ENCODE data around the gene HDAC3. TPM values are rescaled to one million over a fixed set of nuclear protein-coding genes. Genes with fewer than 3 reads are reported as not detected.
"Not testable (repeated sequence)": the region's sequence is repeated elsewhere in the genome, so short reads cannot be mapped to it uniquely, and the experiment has no call there.

The HDAC3 gene
- total RNA-seq, 1 experiment from 2014 or later, result 91.9 TPM

GRCh38 chr5:141611289-141611688 is 25.4 kb downstream of the HDAC3 start:
- no peak for TF ChIP-seq YY1 (IDR thresholded peaks at IDR 0.05; ENCODE audit: extremely low read depth, insufficient replicate concordance, low read depth, low read length)
- TF ChIP-seq, protein P1, sequence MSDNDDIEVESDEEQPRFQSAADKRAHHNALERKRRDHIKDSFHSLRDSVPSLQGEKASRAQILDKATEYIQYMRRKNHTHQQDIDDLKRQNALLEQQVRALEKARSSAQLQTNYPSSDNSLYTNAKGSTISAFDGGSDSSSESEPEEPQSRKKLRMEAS (IDR thresholded peaks at IDR 0.05), result no peak
- TF ChIP-seq ZFX (IDR thresholded peaks at IDR 0.05), result no peak
- no peak for TF ChIP-seq CBX3 (IDR thresholded peaks at IDR 0.05; ENCODE audit: low read depth)
- TF ChIP-seq SIN3A (IDR thresholded peaks at IDR 0.05; ENCODE audit: low read depth), result no peak
- TF ChIP-seq, protein P2, sequence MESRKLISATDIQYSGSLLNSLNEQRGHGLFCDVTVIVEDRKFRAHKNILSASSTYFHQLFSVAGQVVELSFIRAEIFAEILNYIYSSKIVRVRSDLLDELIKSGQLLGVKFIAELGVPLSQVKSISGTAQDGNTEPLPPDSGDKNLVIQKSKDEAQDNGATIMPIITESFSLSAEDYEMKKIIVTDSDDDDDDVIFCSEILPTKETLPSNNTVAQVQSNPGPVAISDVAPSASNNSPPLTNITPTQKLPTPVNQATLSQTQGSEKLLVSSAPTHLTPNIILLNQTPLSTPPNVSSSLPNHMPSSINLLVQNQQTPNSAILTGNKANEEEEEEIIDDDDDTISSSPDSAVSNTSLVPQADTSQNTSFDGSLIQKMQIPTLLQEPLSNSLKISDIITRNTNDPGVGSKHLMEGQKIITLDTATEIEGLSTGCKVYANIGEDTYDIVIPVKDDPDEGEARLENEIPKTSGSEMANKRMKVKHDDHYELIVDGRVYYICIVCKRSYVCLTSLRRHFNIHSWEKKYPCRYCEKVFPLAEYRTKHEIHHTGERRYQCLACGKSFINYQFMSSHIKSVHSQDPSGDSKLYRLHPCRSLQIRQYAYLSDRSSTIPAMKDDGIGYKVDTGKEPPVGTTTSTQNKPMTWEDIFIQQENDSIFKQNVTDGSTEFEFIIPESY (IDR thresholded peaks at IDR 0.05; ENCODE audit: extremely low read depth, insufficient replicate concordance, low read length), result no peak
- TF ChIP-seq REST (IDR thresholded peaks at IDR 0.05; ENCODE audit: low read depth), result no peak
- TF ChIP-seq, protein P3, sequence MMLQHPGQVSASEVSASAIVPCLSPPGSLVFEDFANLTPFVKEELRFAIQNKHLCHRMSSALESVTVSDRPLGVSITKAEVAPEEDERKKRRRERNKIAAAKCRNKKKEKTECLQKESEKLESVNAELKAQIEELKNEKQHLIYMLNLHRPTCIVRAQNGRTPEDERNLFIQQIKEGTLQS (IDR thresholded peaks at IDR 0.05), result no peak
- TF ChIP-seq SRF (IDR thresholded peaks at IDR 0.05; ENCODE audit: low read depth), result no peak
- no peak for TF ChIP-seq FOSL1 (IDR thresholded peaks at IDR 0.05; ENCODE audit: low read depth)
- no peak for TF ChIP-seq SP1 (IDR thresholded peaks at IDR 0.05; ENCODE audit: low read depth)
- intact Hi-C loops (cut with micrococcal nuclease), result no loop called here
- Histone ChIP-seq H3K27ac (ENCODE audit: low read depth, low read length) (no peak overlapping the region), H3K9me2 (ENCODE audit: insufficient read depth) (no peaks in the 10 kb centered on the region), H3K79me2 (ENCODE audit: insufficient read depth, low read length) (peaks cover 97% of the 10 kb centered on the region), H3K4me1 (ENCODE audit: control insufficient read depth in 1 of 2, insufficient read depth in 2 of 2, low read length in 2 of 2) (peaks cover 0 to under 1% of the 10 kb centered on the region in 2 experiments; a peak in 1 of 4 replicates), H3K36me3 (ENCODE audit: control insufficient read depth in 1 of 2, insufficient read depth in 2 of 2, low read length in 2 of 2) (peaks cover 0 to under 1% of the 10 kb centered on the region in 2 experiments; a peak in 1 of 4 replicates), H3K9me3 (ENCODE audit: control insufficient read depth in 1 of 2, insufficient read depth in 1 of 2, low read depth in 1 of 2, low read length in 2 of 2) (no peaks in the 10 kb centered on the region), H3K4me2 (ENCODE audit: low read length) (no peak overlapping the region), H3K4me3 (replicated peaks in 1 of 2; ENCODE audit: low read depth in 1 of 2, low read length in 2 of 2) (no peak overlapping the region), H3K9ac (ENCODE audit: low read length) (no peak overlapping the region), H4K20me1 (ENCODE audit: insufficient read depth) (peaks cover 10% of the 10 kb centered on the region; the same call in 1 of the 2 replicates), H2AFZ (ENCODE audit: low read depth, low read length, poor library complexity, severe bottlenecking) (no peak overlapping the region), H3K27me3 (ENCODE audit: insufficient read depth, low read length) (no peaks in the 10 kb centered on the region)
- no peak for ATAC-seq
- no TSS peak for BruUV-seq (replicated peaks)
- CTCF ChIA-PET, result interaction anchor here (1.3 kb wide), 1 partner anchor 19 kb away, joined by 4 read pairs; no protein-coding TSS in a partner anchor
- POLR2A ChIA-PET, result no interaction called here
- no peak for DNase-seq (ENCODE audit: low read depth, low spot score)
- RAD21 ChIA-PET (ENCODE audit: low non-redundant PET in 1 of 2, low total read pairs in 2 of 2, uncharacterized antibody in 2 of 2, unreplicated experiment in 2 of 2), result no interaction called here

- H3K27me3 ChIP-seq (ENCODE audit: insufficient read depth, low read length); H3K9ac ChIP-seq (ENCODE audit: low read length); H3K9me3 ChIP-seq (ENCODE audit: control insufficient read depth in 1 of 2, insufficient read depth in 1 of 2, low read depth in 1 of 2, low read length in 2 of 2); H3K9me2 ChIP-seq (ENCODE audit: insufficient read depth); H2AFZ ChIP-seq (ENCODE audit: low read depth, low read length, poor library complexity, severe bottlenecking); H3K27ac ChIP-seq (ENCODE audit: low read depth, low read length); BruUV-seq (replicated peaks); H3K36me3 ChIP-seq (ENCODE audit: control insufficient read depth in 1 of 2, insufficient read depth in 2 of 2, low read length in 2 of 2); H3K4me3 ChIP-seq (replicated peaks in 1 of 2; ENCODE audit: low read depth in 1 of 2, low read length in 2 of 2); RAD21 ChIA-PET (ENCODE audit: low non-redundant PET in 1 of 2, low total read pairs in 2 of 2, uncharacterized antibody in 2 of 2, unreplicated experiment in 2 of 2); intact Hi-C loops (cut with micrococcal nuclease); H3K4me2 ChIP-seq (ENCODE audit: low read length); DNase-seq (ENCODE audit: low read depth, low spot score); ATAC-seq; H4K20me1 ChIP-seq (ENCODE audit: insufficient read depth); POLR2A ChIA-PET: not testable (repeated sequence)
- Histone ChIP-seq H3K79me2 (ENCODE audit: insufficient read depth, low read length) (peaks cover 98% of the 10 kb centered on the region), H3K4me1 (ENCODE audit: control insufficient read depth in 1 of 2, insufficient read depth in 2 of 2, low read length in 2 of 2) (peaks cover under 1 to 11% of the 10 kb centered on the region in 2 experiments; a peak in 3 of 4 replicates)
- CTCF ChIA-PET, result interaction anchor here (1.0 kb wide), 1 partner anchor 9 kb away, joined by 3 read pairs; the partner anchor contains the start of gene DIAPH1
Observed at GRCh38 chr5:141609921-141610320, 26.7 kb downstream of the HDAC3 start.
